Spleen (tissue), 11 donors: ENCODE measurements around the gene PEAK1. TPM values are rescaled to one million over a fixed set of nuclear protein-coding genes. Genes with fewer than 3 reads are reported as not detected.

Experiments used
- DNase-seq: peaks from one replicate; pipeline ENCODE4 v3.0.0-alpha.2; 2020
- H3K27ac ChIP-seq, 8 donors: fragments of 200-600 bp; sonication (generic) in 7 of 8; 1 replicate in 4 of 8; 2 replicates in 4 of 8; pipeline versions ENCODE4 v1.5.0 to v1.8.0; 2016 to 2021; ENCODE audit warnings: inconsistent platforms in 4 of 8, mild to moderate bottlenecking in 4 of 8, moderate library complexity in 1 of 8
- H3K27me3 ChIP-seq, 7 donors: fragments of 200-600 bp; sonication (generic) in 6 of 7; replicated peaks in 1 of 7; 1 replicate in 4 of 7; 2 replicates in 3 of 7; pipeline versions ENCODE4 v1.5.0 to v1.8.0; 2016 to 2021; ENCODE audit warnings: inconsistent platforms in 3 of 7, mild to moderate bottlenecking in 1 of 7
- H3K36me3 ChIP-seq, 6 donors: fragments of 200-600 bp; sonication (generic) in 5 of 6; 1 replicate in 4 of 6; 2 replicates in 2 of 6; pipeline versions ENCODE4 v1.5.0 to v1.8.0; 2016 to 2021; ENCODE audit warnings: inconsistent platforms in 2 of 6
- H3K4me1 ChIP-seq, 6 donors: fragments of 200-600 bp; sonication (generic) in 5 of 6; 1 replicate in 3 of 6; 2 replicates in 3 of 6; pipeline versions ENCODE4 v1.5.0 to v1.8.0; 2016 to 2021; ENCODE audit warnings: inconsistent platforms in 3 of 6
- H3K4me3 ChIP-seq, 8 donors: fragments of 200-600 bp; sonication (generic) in 7 of 8; 1 replicate in 4 of 8; 2 replicates in 4 of 8; pipeline versions ENCODE4 v1.5.0 to v1.8.0; 2016 to 2021; ENCODE audit warnings: inconsistent platforms in 4 of 8, mild to moderate bottlenecking in 4 of 8, moderate library complexity in 2 of 8
- H3K9me3 ChIP-seq, 8 donors: fragments of 200-600 bp; sonication (generic) in 7 of 8; 1 replicate in 4 of 8; 2 replicates in 4 of 8; pipeline versions ENCODE4 v1.5.0 to v1.8.0; 2016 to 2021; ENCODE audit warnings: inconsistent platforms in 4 of 8
- POLR2A ChIP-seq, 3 donors: fragments of 450-650 bp; IDR thresholded peaks; one replicate each; pipeline ENCODE4 v1.5.1; 2017; ENCODE audit warnings: antibody characterized with exemption in 3 of 3, mild to moderate bottlenecking in 1 of 3
- POLR2AphosphoS5 ChIP-seq, 3 donors: sonication (generic); formaldehyde crosslinking; IDR thresholded peaks; one replicate each; pipeline ENCODE4 v1.5.1; 2017; ENCODE audit warnings: antibody characterized with exemption in 3 of 3
- WGBS, 5 donors: extraction: QIAGEN DNeasy Blood & Tissue Kit in 3 of 5; methylation state at CpG; one replicate each; pipeline versions ENCODE4 v1.1.5 to v1.1.7; 2013 to 2018; 5-methylcytosine and 5-hydroxymethylcytosine counted together
- intact Hi-C: fragments of 100-400 bp; cut with DNase I; formaldehyde crosslinking; loops from one replicate; pipeline ENCODE4 v1.15.0; 2023; ENCODE audit warnings: low total_unique reads
- polyA plus RNA-seq, 3 donors: library from polyadenylated mRNA; stranded (reverse); fragments of 200-250 nt; gene quantifications; one replicate each; pipeline ENCODE4 v1.2.1, GENCODE V29; 2013
- total RNA-seq, 7 donors: library from RNA; depleted of rRNA in 3 of 7; stranded (reverse); fragments of >200 nt in 3 of 7; fragmentation: NEBNext Ultra II Directional in 4 of 7; extraction: Animal tissue kit (Norgen Biotek cat#: 25700) in 4 of 7; gene quantifications; one replicate each; pipeline versions ENCODE4 v1.1.0 to v1.2.1, GENCODE V29; 2016 to 2021
- TF ChIP-seq, protein P1 (sequence below), 11 experiments: fragments of 200-600 bp in 7 of 11; fragments of 450-650 bp in 4 of 11; sonication (generic) in 4 of 11; IDR thresholded peaks in 8 of 11; conservative IDR thresholded peaks in 3 of 11; 1 replicate in 7 of 11; 2 replicates in 4 of 11; pipeline versions ENCODE4 v1.4.0 to v1.8.0; 2016 to 2021; ENCODE audit warnings: antibody characterized with exemption in 11 of 11, inconsistent platforms in 4 of 11, mild to moderate bottlenecking in 1 of 11
- donor health status: healthy with polysubstance abuse.
- donor health status: DM: no; HTN: no; CAD: no; lungs with moderate emphysema.
- donor health status: DM: no; HTN: no; CAD: no.
- donor health status: Bipolar disorder and iron deficiency.
- donor health status: healthy.
- donor health status: DM: no; HTN: no; CAD: no.
- donor health status: DM: yes; HTN: yes; CAD: no.

Gene PEAK1
- total and polyA plus RNA-seq, 10 donors: 5.0 to 415 (median 175) TPM

DNA sequence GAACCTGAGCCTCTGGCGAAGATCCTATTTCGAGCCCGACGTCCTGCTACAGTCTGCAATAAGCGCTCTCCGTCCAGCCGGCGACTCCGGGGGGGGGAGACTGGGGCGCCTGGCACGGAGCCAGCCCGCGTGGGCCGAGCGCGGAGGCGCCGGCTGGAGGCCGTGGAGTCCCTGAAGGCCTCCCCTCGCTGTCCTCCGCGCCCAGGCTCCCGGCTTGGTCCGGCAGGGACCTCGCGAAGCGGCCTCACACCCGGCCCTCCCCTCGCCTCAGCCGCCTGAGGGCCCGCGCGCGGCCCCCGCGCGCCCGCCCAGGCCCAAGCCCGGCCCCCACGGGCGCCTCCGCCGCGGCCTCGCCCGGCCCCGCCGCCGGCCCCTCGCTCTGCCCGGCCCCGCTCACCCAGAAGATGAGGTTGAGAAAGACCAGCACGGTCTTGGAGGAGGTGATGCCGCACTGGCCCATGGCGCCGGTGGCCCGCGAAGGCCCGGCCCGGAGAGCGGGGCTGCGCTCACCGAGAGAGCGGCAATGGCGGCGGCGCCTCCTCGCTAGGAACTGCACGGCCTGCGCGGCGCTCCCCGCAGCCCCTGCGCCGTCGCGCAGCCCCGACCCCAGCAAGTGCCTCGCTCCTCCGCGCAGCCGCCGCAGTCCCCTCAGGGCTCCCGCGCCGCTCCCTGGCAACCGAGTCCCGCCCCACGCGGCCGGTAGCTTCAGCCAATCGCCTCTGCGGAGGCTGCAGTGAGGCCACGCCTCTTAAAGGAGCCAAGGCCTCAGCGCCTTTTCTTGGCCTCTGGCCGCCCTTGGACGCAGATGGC, 349.2 kb downstream of the PEAK1 start, which contains the start of gene TSPAN3:
TSPAN3 (minus strand) TSS at position 615 of the 810 bp plus-strand sequence; CDS start at position 460, 155 bp downstream.
- no peaks in the 10 kb centered on the region for H3K27me3 ChIP-seq
- TF ChIP-seq POLR2A (IDR thresholded peaks at IDR 0.05): peak; percentile 20 to 86 (median 32)
- TF ChIP-seq, protein P1, sequence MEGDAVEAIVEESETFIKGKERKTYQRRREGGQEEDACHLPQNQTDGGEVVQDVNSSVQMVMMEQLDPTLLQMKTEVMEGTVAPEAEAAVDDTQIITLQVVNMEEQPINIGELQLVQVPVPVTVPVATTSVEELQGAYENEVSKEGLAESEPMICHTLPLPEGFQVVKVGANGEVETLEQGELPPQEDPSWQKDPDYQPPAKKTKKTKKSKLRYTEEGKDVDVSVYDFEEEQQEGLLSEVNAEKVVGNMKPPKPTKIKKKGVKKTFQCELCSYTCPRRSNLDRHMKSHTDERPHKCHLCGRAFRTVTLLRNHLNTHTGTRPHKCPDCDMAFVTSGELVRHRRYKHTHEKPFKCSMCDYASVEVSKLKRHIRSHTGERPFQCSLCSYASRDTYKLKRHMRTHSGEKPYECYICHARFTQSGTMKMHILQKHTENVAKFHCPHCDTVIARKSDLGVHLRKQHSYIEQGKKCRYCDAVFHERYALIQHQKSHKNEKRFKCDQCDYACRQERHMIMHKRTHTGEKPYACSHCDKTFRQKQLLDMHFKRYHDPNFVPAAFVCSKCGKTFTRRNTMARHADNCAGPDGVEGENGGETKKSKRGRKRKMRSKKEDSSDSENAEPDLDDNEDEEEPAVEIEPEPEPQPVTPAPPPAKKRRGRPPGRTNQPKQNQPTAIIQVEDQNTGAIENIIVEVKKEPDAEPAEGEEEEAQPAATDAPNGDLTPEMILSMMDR (IDR thresholded peaks at IDR 0.05 in 8 of 11, conservative IDR thresholded peaks at IDR 0.05 in 3 of 11): peak in 1 of 11 experiments; percentile 30
- peak; percentile 96 to 99 (median 96) for TF ChIP-seq POLR2AphosphoS5 (IDR thresholded peaks at IDR 0.05)
- intact Hi-C loops: no loop called here
- DNase-seq: peak; percentile 98
- H3K4me3 ChIP-seq: peak within 1 kb of the TSS; percentile 83 to 96 (median 84)
- WGBS, 5 donors: 0 to 1% (median 0%) methylated on average over 19 to 97 of the region's 97 CpGs
- H3K36me3 ChIP-seq: no peaks in the 10 kb centered on the region
- peak within 1 kb of the TSS; percentile 83 to 95 (median 92) for H3K27ac ChIP-seq
- H3K4me1 ChIP-seq: peaks cover 3 to 55% (median 46%) of the 10 kb centered on the region in 6 donors
- H3K9me3 ChIP-seq: no peaks in the 10 kb centered on the region

GRCh38 chr15:77070180-77070494, 349.8 kb downstream of the PEAK1 start:
- intact Hi-C loops: no loop called here

DNA sequence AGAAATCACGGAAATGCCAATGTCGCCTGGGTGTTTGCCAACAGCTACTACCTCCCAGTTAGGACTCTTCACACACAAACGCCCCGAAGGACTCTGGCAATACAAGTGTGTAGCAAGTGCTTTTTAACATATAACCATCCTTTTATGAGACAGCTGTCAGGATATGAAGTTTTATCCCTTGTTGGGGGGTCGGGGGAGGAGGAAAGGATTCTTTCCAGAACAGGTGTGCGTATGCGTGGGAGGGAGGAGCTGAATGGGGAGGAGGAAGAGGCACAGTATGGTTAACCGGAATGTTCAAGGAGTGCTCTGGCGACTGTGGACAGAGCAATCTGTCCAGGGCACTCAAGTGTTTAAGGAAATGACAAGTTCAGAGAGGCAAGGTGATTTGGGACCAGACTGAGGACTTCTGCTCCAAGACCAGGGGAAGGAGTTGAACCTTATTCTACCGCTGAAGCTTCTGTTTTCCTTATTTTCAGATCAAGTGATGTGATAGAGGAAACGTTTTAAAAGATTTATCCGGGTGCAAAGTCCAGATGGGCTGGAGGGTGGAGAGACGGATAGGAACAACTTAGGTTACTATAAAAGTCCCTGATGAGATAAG, 350.3 kb downstream of the PEAK1 start:
- peaks cover 4 to 65% (median 55%) of the 10 kb centered on the region in 6 donors for H3K4me1 ChIP-seq
- H3K9me3 ChIP-seq: no peaks in the 10 kb centered on the region
- H3K4me3 ChIP-seq: peak overlapping the region; percentile 83 to 96 (median 84)
- H3K27me3 ChIP-seq: no peaks in the 10 kb centered on the region
- DNase-seq: no peak
- H3K27ac ChIP-seq: peak overlapping the region in 7 of 8 donors; percentile 88 to 95 (median 92)
- TF ChIP-seq POLR2AphosphoS5 (IDR thresholded peaks at IDR 0.05) (peak in 1 of 3 donors; percentile 5), POLR2A (IDR thresholded peaks at IDR 0.05) (no peak)
- H3K36me3 ChIP-seq: no peaks in the 10 kb centered on the region
- intact Hi-C loops: no loop called here
- 30 to 49% (median 41%) methylated on average over 13 of the region's 13 CpGs for WGBS, 5 donors

More at GRCh38 chr15:77070180-77070494, 349.8 kb downstream of the PEAK1 start:
- DNase-seq: no peak
- no peak for TF ChIP-seq POLR2A (IDR thresholded peaks at IDR 0.05)
- TF ChIP-seq, protein P1 (IDR thresholded peaks at IDR 0.05 in 8 of 11, conservative IDR thresholded peaks at IDR 0.05 in 3 of 11): no peak
- TF ChIP-seq POLR2AphosphoS5 (IDR thresholded peaks at IDR 0.05): no peak
- Histone ChIP-seq H3K27me3 (no peaks in the 10 kb centered on the region), H3K4me3 (peak overlapping the region; percentile 83 to 96 (median 84)), H3K4me1 (peaks cover 3 to 60% (median 50%) of the 10 kb centered on the region in 6 donors), H3K36me3 (no peaks in the 10 kb centered on the region), H3K9me3 (no peaks in the 10 kb centered on the region), H3K27ac (peak overlapping the region; percentile 64 to 95 (median 92))
- whole genome bisulfite sequencing, 5 donors: 1% methylated on average over 16 to 18 of the region's 18 CpGs

DNA sequence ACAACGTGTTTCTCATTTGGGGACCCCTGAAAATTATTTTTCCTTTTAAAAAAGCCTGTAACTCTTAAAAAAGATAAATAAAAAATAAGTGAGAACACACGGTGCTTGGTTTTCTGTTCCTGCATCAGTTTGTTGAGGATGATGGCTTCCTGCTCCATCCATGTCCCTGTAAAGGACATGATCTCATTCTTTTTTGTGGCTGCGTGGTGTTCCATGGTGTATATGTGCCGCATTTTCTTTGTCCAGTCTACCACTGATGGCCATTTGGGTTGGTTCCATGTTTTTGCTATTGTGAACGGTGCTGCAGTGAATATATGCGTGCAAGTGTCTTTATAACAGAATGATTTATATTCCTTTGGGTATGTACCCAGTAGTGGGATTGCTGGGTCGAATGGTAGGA, 351.3 kb downstream of the PEAK1 start:
- no peaks in the 10 kb centered on the region for H3K27me3 ChIP-seq
- H3K9me3 ChIP-seq: no peaks in the 10 kb centered on the region
- H3K36me3 ChIP-seq: no peaks in the 10 kb centered on the region
- TF ChIP-seq POLR2AphosphoS5 (IDR thresholded peaks at IDR 0.05): no peak
- TF ChIP-seq, protein P1 (IDR thresholded peaks at IDR 0.05 in 8 of 11, conservative IDR thresholded peaks at IDR 0.05 in 3 of 11): no peak
- no peak for TF ChIP-seq POLR2A (IDR thresholded peaks at IDR 0.05)
- WGBS, 5 donors: 92 to 96% (median 94%) methylated on average over 7 of the region's 7 CpGs
- H3K4me3 ChIP-seq: no peak overlapping the region
- DNase-seq: no peak
- intact Hi-C loops: no loop called here
- peak overlapping the region in 5 of 8 donors; percentile 41 to 85 (median 73) for H3K27ac ChIP-seq
- H3K4me1 ChIP-seq: peaks cover 7 to 75% (median 61%) of the 10 kb centered on the region in 6 donors
